Type B pancreatic cell (in vitro differentiated cells): ENCODE measurements around the gene VDR. TPM values are rescaled to one million over a fixed set of nuclear protein-coding genes. Genes with fewer than 3 reads are reported as not detected.

Experiments
- DNase-seq: peaks from one replicate; pipeline ENCODE4 v3.0.0; 2021; ENCODE audit warnings: mixed read lengths; ENCODE audit not compliant: unreplicated experiment; ENCODE audit errors: extremely low spot score
- H3K27ac Mint-ChIP-seq: 2 replicates; pipeline ENCODE4 v1.8.0; 2021; ENCODE audit warnings: mild to moderate bottlenecking, mixed read lengths
- H3K27me3 Mint-ChIP-seq: 2 replicates; pipeline ENCODE4 v1.8.0; 2021; ENCODE audit warnings: mixed read lengths
- H3K36me3 Mint-ChIP-seq: 2 replicates; pipeline ENCODE4 v1.8.0; 2021; ENCODE audit warnings: mixed read lengths
- H3K4me1 Mint-ChIP-seq: one replicate; pipeline ENCODE4 v1.8.0; 2021; ENCODE audit warnings: mixed read lengths; ENCODE audit not compliant: unreplicated experiment
- H3K4me3 Mint-ChIP-seq: 2 replicates; pipeline ENCODE4 v1.8.0; 2021; ENCODE audit warnings: mild to moderate bottlenecking, mixed read lengths
- H3K9me3 Mint-ChIP-seq: 2 replicates; pipeline ENCODE4 v1.8.0; 2021; ENCODE audit warnings: mixed read lengths
- CTCF ChIP-seq: fragments of 200-600 bp; sonication (generic); conservative IDR thresholded peaks from 2 replicates; pipeline ENCODE4 v1.5.0; 2021; ENCODE audit warnings: antibody characterized with exemption, mild to moderate bottlenecking
- total RNA-seq: library from RNA; stranded (reverse); gene quantifications from 2 replicates; pipeline ENCODE4 v1.2.1, GENCODE V29; 2021; ENCODE audit warnings: low replicate concordance

The VDR gene
- total RNA-seq, 1 donor from 2014 or later, result 0.77 TPM

DNA sequence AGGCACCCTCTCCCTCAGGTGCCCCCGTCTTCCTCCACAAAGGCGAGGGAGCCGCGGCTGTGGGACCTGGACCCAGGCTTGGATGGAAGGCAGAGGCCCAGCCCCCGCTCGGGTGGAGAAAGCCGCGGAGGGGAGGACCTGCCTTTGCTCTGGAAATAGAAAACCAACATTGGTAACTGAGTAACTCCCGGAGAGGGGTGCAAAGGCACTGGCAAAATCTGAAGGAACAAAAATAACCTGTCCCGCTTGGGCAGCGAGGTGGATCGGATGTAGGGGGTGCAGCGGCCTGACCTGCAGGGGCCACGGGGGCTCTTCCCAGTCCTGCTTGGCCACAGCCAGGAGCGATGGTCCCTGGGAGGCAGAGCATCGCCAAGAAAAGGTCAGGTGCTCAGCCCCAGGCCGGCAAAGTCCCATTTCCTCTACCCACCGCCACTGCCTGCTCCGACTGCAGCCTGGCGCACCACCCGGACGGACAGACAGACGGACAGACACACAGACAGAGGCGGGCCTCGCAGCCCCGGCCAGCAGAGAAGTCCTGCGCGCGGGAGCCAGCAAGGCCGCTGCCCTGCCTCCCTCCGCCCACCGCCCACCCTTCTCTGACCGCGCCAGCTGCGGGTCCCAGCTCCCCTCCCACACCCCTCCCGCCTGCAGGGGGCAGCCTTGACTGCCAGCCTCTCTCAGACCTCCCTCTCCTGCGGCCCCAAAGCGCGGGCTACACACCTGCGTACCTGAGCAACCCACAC is 37.2 kb upstream of the VDR start:
- H3K9me3 Mint-ChIP-seq, result no peaks in the 10 kb centered on the region
- H3K4me1 Mint-ChIP-seq, result peaks cover 10% of the 10 kb centered on the region
- peaks cover 13% of the 10 kb centered on the region for H3K27me3 Mint-ChIP-seq
- H3K4me3 Mint-ChIP-seq, result no peak overlapping the region
- TF ChIP-seq CTCF, result no peak
- H3K36me3 Mint-ChIP-seq, result no peaks in the 10 kb centered on the region
- H3K27ac Mint-ChIP-seq, result no peak overlapping the region
- DNase-seq, result no peak

DNA sequence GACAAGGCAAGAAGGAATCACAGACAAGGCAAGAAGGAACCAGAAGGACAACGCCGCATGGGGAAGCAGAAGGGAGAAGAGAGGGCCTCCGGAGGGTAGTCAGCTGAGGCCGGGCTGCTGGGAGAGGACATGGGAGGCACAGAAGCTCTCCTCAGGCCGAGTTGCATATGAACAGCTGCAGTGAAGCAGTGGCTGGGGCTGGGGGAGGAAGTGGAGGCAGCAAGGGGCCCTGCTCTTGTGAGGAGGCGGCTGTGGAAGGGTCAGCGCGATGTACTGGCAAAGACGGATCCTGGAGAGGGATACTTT is 36.6 kb upstream of the VDR start:
- peaks cover 11% of the 10 kb centered on the region for H3K27me3 Mint-ChIP-seq
- peaks cover 5% of the 10 kb centered on the region for H3K4me1 Mint-ChIP-seq
- no peaks in the 10 kb centered on the region for H3K9me3 Mint-ChIP-seq
- no peak for DNase-seq
- no peaks in the 10 kb centered on the region for H3K36me3 Mint-ChIP-seq
- no peak for TF ChIP-seq CTCF
- no peak overlapping the region for H3K27ac Mint-ChIP-seq
- no peak overlapping the region for H3K4me3 Mint-ChIP-seq

DNA sequence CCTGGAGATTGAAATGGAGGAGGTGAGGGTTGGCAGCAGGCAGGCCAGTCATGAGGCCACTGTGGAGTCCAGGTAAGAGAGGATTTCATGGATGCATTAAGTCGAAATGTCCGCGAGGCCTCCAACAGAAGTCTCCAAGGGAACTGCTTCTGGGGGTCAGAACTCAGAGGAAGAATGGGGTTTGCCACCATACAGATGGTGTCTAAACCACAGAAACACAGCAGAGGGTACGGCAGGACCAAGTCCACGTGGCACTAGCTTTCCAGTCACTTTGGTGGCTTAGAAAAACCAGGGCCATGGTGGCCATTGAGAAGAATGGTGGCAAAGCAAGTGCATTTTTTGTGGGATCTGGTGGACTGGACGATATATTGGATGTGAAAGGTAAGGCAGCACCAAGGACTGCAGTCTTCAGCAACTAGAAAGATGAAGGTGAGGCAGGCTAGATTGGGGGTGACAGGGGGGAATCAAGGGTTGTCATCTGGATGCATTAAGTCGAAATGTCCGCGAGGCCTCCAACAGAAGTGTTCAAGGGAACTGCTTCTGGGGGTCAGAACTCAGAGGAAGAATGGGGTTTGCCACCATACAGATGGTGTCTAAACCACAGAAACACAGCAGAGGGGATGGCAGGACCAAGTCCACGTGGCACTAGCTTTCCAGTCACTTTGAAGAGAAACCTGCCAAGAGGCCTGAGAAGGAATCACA is 36.1 kb upstream of the VDR start:
- TF ChIP-seq CTCF, result no peak
- DNase-seq, result no peak
- H3K36me3 Mint-ChIP-seq, result no peaks in the 10 kb centered on the region
- H3K4me3 Mint-ChIP-seq, result no peak overlapping the region
- H3K27ac Mint-ChIP-seq, result no peak overlapping the region
- no peaks in the 10 kb centered on the region for H3K9me3 Mint-ChIP-seq
- H3K27me3 Mint-ChIP-seq, result peaks cover 11% of the 10 kb centered on the region
- H3K4me1 Mint-ChIP-seq, result peaks cover 5% of the 10 kb centered on the region

GRCh38 chr12:47939009-47939601 is 34.3 kb upstream of the VDR start:
- Mint-ChIP-seq H3K4me3 (no peak overlapping the region), H3K9me3 (no peaks in the 10 kb centered on the region), H3K36me3 (no peaks in the 10 kb centered on the region), H3K27me3 (peaks cover 11% of the 10 kb centered on the region), H3K27ac (no peak overlapping the region), H3K4me1 (peaks cover 5% of the 10 kb centered on the region)
- no peak for TF ChIP-seq CTCF
- no peak for DNase-seq

- no peak overlapping the region for H3K4me3 Mint-ChIP-seq
- peaks cover 11% of the 10 kb centered on the region for H3K27me3 Mint-ChIP-seq
- no peak for DNase-seq
- no peaks in the 10 kb centered on the region for H3K9me3 Mint-ChIP-seq
- no peak overlapping the region for H3K27ac Mint-ChIP-seq
- peaks cover 5% of the 10 kb centered on the region for H3K4me1 Mint-ChIP-seq
- H3K36me3 Mint-ChIP-seq, result no peaks in the 10 kb centered on the region
- no peak for TF ChIP-seq CTCF
Observed at GRCh38 chr12:47938594-47938993, 33.8 kb upstream of the VDR start.
